Body of pancreas (tissue), 4 donors: ENCODE results near the gene MPHOSPH9.

Experiments
- POLR2A ChIP-seq, 3 donors: fragments of 450-650 bp; IDR thresholded peaks; one replicate each; pipeline ENCODE4 v1.6.1; 2016; ENCODE audit warnings: antibody characterized with exemption in 3 of 3, mild to moderate bottlenecking in 2 of 3
- TF ChIP-seq, protein P1 (sequence below), 7 experiments: fragments of 450-650 bp in 4 of 7; fragments of 200-600 bp in 3 of 7; sonication (generic) in 3 of 7; IDR thresholded peaks; one replicate each; pipeline ENCODE4 v1.5.1; 2016 to 2019; ENCODE audit warnings: antibody characterized with exemption in 7 of 7

DNA sequence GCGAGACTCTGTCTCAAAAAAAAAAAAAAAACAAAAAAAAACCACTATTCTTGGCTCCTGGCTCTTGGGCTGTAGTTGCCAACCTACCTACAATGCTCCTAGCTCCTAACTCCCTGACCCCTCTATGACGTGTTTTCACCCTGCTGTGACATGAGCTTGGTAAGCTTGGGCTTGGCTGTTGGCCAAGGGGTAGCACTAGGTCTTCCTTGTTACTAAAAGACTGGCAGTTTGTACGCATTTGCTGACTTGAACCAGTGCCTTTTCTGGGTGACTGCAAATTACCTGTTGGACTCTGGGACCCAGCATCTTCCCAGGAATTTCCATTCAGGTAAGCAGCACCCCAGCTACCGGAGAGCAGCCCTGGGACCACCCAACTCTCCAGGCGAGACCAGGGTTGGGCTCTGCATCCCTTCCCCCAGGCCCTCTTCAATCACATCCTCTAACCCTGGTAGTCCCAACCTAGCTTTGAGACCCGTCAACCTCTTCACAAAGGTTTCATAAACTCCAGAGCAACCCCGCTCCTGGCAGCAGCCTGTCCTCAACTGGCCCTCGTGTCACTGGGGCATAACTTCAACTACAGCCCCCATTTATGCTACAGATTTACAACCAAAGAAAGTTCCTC, 30.4 kb upstream of the MPHOSPH9 start:
- TF ChIP-seq, protein P1, sequence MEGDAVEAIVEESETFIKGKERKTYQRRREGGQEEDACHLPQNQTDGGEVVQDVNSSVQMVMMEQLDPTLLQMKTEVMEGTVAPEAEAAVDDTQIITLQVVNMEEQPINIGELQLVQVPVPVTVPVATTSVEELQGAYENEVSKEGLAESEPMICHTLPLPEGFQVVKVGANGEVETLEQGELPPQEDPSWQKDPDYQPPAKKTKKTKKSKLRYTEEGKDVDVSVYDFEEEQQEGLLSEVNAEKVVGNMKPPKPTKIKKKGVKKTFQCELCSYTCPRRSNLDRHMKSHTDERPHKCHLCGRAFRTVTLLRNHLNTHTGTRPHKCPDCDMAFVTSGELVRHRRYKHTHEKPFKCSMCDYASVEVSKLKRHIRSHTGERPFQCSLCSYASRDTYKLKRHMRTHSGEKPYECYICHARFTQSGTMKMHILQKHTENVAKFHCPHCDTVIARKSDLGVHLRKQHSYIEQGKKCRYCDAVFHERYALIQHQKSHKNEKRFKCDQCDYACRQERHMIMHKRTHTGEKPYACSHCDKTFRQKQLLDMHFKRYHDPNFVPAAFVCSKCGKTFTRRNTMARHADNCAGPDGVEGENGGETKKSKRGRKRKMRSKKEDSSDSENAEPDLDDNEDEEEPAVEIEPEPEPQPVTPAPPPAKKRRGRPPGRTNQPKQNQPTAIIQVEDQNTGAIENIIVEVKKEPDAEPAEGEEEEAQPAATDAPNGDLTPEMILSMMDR (IDR thresholded peaks at IDR 0.05): no peak
- TF ChIP-seq POLR2A (IDR thresholded peaks at IDR 0.05): no peak
